ENCODE results near the gene CLIC3.
"Not testable (repeated sequence)": the region's sequence is repeated elsewhere in the genome, so short reads cannot be mapped to it uniquely, and the experiment has no call there.

Gene CLIC3, protein sequence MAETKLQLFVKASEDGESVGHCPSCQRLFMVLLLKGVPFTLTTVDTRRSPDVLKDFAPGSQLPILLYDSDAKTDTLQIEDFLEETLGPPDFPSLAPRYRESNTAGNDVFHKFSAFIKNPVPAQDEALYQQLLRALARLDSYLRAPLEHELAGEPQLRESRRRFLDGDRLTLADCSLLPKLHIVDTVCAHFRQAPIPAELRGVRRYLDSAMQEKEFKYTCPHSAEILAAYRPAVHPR

DNA sequence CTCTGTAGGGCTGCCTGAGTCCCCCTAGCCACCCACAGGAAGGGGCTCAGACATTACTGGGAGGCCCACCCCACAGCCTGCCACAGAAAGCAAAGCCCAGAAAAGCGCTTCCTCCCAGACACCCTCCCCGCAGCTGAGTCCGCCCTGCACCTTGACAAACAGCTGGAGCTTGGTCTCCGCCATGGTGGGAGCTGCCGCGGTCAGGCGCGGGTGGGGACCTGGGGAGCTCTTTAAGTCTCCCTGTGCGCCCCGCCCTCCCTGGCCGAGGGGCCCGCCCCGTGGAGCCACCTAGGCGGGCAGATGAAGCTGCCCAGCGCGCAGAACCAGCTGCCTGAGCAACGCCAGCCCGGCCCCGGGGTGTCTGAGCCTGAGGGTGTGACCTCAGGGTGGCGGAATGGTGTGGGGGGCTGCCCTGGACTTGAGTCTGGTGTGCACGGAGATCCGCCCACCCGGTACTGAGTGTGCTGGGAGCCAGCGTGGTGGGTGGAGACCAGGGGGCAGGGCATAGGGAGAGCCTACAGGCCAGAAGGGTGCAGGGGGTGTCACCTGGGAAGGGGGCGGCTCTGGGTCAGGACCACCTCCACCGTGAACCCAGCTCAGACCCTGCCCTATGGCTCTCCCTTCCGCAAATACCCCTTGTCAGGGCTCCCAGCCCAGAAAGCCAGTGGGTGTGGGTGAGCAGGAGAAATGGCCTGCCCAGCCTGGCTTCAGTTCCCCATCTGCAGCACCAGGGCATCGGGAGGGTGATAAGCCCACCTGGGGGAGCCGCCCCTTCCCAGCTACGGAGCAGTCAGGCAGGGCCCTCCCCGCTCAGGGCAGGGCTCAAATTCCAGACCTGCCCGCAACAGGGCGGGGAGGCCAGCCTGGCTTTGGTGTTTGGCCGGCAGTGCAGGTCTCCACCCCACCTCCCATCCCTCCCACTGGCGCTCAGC is at the start of gene CLIC3:
CLIC3 (minus strand) TSS at position 208 of the 932 bp plus-strand sequence; CDS start at position 183, 25 bp downstream.
- DNase-seq = no peak
- in situ Hi-C loops (cut with HindIII; ENCODE audit: low pct_ligation_motif_present, low pct_unique_long_range_greater_than_20kb, low sequenced_read_pairs) = no loop called here

DNA sequence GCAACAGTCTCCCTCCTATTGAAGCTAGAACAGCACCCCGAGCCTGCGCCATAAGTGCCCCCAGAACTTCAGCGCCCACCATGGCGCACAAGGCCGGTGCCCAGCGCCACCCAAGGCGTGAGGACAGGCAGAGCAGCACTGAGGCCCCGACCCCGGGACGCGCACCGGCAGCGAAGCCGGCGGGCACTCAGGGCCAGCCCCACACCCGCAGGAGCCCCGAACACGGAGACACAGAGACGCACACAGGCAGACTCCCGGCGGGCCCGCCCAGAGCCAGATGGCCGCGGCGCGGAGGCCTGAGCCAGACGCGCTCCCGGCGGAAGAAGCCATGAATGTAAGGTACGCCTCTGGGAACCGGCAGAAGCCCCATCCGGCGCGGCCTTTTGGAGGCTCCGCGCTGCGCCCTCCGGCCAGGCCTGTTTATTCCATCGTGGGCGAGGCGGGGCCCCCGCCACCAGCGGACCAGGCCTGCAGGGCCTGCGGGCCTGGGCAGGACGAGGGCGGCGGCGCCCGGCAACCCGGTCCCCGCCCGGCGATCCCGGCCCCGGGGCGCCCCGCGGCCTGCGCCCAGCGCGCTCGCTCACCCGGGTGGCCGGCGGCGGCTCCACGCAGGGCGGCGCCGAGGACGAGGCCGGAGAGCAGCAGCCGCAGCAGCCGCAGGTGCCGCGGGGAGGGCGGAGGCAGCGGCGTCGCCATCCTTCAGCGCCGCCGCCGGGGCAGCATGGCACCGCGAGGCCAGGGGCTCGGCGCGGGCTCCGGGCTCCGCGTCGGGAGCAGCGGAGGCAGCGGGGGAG is 49.1 kb upstream of the CLIC3 start:
- in situ Hi-C loops (cut with HindIII; ENCODE audit: low pct_ligation_motif_present, low pct_unique_long_range_greater_than_20kb, low sequenced_read_pairs) = no loop called here
- peak; percentile 36 for DNase-seq

DNA sequence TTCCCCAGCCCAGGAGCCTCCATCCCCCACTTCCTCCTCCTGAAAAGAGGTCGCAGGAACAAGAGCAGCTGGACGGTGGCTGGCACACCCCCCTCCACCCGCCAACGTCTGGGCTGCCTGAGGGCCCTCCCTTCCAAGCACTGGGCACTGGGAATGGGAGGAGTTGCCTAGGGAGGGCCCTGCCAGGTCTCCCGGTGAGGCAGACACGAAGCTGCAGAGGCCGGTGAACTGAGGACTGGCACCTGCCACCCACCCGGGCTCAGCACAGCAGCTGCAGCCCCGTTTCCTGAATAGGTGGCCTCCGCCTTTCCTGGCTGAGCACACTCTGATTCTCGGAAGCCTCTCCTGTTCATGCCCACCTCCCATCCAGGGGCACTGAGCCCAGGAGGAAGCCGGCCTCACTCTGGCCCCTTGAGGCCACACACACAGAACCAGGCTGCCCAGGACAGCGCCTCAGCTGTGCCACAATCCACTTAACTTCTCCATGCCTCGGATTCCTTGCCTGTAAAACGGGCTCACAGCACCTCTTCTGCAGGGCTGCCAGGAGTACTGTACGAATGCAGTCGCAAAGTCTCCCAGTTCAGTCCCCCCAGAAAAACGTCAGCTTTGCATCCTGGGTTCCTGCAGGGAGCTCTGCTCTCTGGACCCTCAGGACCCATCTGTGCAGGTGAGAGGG is 48.3 kb upstream of the CLIC3 start:
- in situ Hi-C loops (cut with HindIII; ENCODE audit: low pct_ligation_motif_present, low pct_unique_long_range_greater_than_20kb, low sequenced_read_pairs) = no loop called here
- DNase-seq = no peak

DNA sequence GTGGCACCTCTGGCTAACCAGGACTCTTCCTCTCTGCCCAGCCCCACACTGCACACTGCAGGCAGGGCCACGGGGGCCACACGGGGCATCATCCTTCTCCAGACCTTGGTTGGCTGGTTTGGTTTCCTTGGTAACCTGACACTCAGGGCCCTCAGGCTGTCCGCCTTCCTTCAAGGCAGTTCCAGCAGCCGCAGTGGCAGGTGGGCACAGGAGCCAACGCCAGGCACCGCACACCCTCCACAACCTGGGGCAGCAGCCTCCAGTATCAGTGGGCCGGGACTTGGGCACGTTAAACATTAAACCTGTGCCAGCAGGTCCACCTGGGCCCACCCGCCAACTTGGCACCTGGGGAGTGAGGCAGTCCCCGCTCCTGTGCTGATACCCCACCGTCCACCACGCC is 47.7 kb upstream of the CLIC3 start:
- no peak for DNase-seq
- in situ Hi-C loops (cut with HindIII; ENCODE audit: low pct_ligation_motif_present, low pct_unique_long_range_greater_than_20kb, low sequenced_read_pairs) = no loop called here

DNA sequence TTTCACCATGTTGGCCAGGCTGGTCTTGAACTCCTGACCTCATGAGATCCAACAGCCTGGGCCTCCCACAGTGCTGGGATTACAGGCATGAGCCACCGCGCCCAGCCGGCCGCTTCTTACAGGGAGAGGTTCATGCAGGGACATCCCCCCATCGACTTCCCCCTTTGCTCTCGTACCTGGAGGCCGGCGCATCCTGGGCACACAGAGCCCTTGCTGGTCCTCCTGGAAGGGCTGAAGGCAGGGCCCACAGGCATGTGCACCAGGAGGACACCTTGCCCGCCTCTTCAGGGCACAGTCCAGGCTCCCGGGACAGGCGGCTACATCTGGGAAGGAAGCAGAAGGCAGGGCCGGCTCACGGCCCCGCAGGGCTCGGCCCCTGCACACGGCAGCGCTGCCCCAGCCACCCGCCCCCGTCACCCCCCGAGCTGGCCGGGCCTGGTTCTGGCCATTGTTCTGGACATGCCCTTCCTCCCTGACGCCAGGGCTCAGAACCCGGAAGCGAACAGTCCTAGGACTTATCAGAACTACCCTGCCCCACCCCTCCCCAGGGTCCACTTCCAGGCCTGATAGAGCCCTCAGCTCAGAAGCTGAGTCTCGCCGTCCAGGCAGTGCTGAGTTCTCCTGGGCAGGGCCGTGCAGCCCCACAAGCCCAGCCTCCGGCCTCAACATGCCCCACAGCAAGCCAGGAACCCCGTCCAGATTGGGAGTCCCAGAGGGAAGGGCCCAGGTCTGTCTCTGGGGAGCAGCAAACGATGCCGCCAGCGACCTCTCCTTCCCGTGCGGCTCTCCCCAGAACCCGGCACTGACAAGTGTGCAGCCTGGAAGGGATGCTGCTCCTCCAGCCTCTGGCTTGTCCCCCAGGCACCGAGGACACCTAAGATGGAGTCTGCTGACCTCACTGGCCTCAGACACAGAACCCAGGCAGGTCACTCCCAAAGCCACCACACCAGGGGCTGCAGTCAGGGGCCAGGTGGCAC is 46.7 kb upstream of the CLIC3 start:
- in situ Hi-C loops (cut with HindIII; ENCODE audit: low pct_ligation_motif_present, low pct_unique_long_range_greater_than_20kb, low sequenced_read_pairs) = no loop called here
- no peak for DNase-seq

DNA sequence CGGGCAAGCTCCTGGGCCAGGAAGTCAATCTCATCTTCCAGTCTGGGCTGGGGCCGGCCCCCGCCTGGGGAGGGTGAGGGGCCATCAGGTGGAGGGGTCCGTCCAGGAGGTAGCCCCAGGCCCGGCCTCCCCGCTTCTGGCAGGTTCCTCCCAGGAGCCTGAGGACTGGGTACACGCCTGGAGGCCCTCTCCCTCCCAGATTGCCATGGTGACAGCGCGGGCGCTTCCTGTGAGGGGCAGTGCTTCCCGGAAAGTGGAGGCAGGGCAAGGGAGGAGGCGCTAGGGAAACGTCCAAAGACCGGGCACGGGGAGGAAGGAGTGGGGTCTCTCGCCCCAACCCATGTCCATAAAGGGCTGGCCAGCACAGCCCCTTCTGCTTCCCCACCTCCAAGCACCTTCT is 44.8 kb upstream of the CLIC3 start:
- in situ Hi-C loops (cut with HindIII; ENCODE audit: low pct_ligation_motif_present, low pct_unique_long_range_greater_than_20kb, low sequenced_read_pairs) = no loop called here

DNA sequence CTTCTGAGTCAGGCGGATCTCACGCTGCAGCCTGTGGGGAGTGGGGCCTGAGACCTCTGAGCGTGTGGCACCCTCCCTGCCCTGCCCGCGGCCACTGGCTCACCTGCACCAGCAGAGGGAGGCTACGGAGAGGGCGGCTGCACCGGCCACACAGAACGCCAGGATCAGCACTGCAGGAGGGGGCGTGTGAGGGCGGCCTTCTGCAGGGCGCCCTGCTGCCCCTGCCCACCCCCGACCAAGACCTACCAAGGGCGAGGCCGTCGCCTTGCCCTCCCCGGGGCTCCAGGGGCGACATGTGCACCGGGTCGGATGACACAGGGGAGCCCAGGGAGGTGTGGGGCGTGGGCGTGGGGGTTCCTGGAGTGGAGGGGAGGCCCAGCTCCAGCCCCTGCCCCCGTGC is 44.2 kb upstream of the CLIC3 start:
- in situ Hi-C loops (cut with HindIII; ENCODE audit: low pct_ligation_motif_present, low pct_unique_long_range_greater_than_20kb, low sequenced_read_pairs) = no loop called here
- no peak for DNase-seq

More for the DNA sequence above, 44.8 kb upstream of the CLIC3 start:
- DNase-seq = no peak

DNA sequence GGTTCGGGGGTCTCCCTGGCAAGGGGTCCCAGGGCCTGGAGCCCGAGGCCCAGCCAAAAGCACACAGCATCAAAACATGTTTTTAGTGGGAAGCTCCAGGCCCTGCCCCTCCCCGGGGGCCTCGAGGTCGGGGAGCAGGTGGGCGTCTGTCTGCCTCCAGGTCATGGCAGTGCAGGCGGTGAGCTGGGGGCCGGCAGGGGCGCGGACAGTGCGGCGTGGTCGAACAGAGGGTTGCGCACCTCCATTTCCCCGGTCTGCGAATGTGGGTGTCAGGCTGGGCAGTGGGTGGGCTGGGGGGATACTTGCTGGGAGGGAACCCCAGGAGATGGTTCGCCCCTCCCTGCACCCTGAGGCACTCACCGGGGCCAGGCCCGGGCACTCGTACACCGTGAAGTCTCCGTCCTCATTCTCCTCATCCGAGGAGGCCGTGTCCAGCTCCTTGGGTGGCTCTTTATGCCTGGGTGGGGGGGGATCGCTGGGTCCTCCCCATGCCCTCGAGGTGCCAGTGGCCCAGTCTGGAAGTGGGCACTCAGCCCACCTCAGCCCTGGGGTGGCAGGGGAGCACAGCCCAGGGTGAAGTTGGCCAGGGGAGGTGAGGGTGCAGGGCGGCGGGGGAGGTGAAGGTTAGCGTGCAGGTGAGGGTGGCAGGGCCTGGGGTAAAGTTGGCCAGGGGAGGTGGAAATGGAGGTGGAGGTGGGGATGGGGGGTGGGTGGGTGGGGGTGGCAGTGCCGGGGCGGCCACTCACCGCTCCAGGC is 43.4 kb upstream of the CLIC3 start:
- in situ Hi-C loops (cut with HindIII; ENCODE audit: low pct_ligation_motif_present, low pct_unique_long_range_greater_than_20kb, low sequenced_read_pairs) = no loop called here
- DNase-seq = no peak

DNA sequence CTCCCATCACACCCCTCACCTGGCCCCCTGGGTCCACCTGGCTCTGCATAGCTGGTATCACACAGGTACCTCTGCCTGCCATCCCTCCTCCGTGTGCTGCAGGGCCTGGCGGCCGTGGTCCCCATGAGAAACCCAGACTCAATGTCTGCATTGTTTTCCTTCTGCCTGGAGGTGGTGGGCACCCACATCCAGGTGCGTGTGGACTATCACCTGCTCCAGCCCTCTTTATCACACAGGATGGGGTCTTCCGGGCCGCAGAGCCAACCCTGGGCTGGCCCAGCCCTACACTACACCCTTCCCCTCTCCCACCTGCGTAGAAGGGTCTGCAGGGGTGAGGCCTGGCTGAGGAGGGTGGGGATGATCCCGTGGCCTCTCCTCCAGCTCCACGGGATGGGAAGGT is 42.5 kb upstream of the CLIC3 start:
- DNase-seq = no peak
- in situ Hi-C loops (cut with HindIII; ENCODE audit: low pct_ligation_motif_present, low pct_unique_long_range_greater_than_20kb, low sequenced_read_pairs) = no loop called here

DNA sequence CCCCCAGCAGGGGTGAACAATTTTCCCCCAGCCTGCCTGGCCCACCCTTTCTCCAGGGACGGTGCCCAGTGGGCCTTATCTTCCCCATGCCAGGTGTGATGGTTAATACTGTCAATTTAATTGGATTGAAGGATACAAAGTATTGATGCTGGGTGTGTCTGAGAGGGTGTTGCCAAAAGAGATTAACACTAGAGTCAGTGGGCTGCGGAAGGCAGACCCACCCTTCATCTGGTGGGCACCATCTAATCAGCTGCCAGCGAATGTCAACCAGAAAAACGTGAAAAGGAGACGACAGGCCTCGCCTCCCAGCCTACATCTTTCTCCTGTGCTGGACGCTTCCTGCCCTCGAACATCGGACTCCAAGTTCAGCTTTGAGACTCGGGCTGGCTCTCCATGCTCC is 41.1 kb upstream of the CLIC3 start:
- in situ Hi-C loops (cut with HindIII; ENCODE audit: low pct_ligation_motif_present, low pct_unique_long_range_greater_than_20kb, low sequenced_read_pairs) = no loop called here

DNA sequence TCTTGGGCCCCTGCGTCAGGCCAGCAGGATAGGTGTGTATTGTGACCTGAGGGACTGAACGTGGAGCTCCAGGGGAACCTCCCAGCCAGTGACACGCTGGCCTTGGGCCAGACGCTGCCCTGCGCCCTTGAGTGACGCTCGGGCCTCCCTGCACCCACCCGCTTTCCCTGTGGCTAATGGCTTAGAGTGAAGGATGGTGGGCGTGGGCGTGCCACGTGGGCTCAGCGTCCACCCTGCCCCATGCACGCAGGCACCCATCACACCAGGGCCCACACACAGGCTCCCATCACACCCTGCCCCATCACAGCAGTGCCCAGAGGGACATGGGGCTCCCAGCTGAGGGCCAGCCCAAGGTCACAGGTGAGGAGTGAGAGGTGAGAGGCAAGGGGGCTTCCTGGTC is 40.7 kb upstream of the CLIC3 start:
- in situ Hi-C loops (cut with HindIII; ENCODE audit: low pct_ligation_motif_present, low pct_unique_long_range_greater_than_20kb, low sequenced_read_pairs) = no loop called here
- DNase-seq = no peak

More for the DNA sequence above, 41.1 kb upstream of the CLIC3 start:
- DNase-seq = no peak

DNA sequence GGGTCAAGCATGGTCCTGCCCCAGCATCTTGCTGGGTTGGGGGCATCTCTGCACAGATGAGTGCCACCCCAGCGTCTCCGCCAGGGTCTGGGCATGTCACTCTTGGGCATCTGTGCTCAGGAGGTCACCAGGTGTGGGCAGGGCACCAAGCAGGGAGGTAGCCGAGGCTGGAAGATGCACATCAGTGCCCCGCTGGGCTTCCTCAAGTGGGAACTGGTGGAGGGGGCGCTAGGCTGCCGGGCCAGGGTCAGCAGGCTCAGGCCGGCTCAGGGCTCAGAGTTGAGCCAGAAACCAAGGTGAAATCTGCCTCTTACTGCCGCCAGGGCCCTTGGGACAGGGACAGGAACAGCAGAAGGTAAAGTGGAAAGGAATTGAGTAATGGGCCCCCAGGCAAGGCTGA is 39.6 kb upstream of the CLIC3 start:
- in situ Hi-C loops (cut with HindIII; ENCODE audit: low pct_ligation_motif_present, low pct_unique_long_range_greater_than_20kb, low sequenced_read_pairs) = no loop called here

DNA sequence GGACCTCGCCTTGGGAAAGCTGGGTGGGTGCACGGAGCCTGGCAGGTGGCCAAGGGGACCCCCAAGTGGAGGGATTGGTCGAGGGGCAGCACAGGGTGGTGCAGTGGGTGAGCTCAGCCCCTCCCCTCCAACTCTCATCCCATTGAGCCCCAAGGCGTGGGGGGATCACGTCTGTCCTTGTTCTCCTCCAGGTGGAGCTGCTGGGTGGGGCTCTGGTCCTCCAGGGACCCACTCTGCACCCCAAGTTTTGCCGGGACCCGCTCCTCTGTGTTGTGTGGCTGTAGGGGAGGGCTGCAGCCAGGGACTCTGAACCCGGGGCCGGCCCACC is 39.1 kb upstream of the CLIC3 start:
- in situ Hi-C loops (cut with HindIII; ENCODE audit: low pct_ligation_motif_present, low pct_unique_long_range_greater_than_20kb, low sequenced_read_pairs) = no loop called here
- no peak for DNase-seq

More for the DNA sequence above, 39.6 kb upstream of the CLIC3 start:
- no peak for DNase-seq

DNA sequence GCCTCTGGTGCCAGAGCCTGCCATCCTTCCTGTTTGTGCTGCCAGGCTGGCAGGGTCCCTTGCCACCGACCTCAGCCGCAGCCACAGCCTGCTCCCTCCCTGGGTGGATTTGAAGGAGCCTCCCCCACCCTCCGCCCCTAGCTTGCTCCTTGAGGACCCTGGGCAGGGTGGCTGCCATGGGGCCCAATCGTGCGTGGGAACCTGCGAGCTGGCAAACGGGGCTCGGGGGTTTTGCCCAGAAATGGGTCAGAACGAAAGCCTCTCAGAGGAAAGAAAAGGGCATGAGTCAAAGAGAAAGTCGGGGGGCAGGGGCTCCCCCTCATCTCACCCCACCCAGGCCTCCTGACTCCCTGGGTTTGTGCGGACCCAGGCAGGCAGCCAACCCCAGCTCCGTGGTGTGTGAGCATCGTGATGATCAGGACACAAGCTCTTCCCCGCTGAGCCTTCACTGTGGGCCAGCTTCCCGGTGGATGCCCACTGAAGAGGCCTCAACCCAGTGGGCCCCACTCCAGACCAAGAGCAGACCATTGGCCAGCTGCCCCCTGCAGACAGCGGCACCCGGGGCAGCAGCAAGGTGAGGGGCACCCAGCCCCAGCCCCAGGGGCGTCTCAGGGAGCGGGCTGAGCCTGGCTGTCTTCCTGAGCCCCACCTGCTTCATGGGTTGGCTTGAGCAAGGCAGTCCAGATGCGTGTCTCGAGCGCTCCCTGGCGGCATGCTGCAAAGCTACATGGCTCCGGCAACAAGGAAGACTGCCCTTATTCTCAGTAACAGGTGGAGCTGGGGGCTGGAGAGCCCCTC is 38.5 kb upstream of the CLIC3 start:
- in situ Hi-C loops (cut with HindIII; ENCODE audit: low pct_ligation_motif_present, low pct_unique_long_range_greater_than_20kb, low sequenced_read_pairs) = no loop called here
- peak; percentile 77 for DNase-seq

DNA sequence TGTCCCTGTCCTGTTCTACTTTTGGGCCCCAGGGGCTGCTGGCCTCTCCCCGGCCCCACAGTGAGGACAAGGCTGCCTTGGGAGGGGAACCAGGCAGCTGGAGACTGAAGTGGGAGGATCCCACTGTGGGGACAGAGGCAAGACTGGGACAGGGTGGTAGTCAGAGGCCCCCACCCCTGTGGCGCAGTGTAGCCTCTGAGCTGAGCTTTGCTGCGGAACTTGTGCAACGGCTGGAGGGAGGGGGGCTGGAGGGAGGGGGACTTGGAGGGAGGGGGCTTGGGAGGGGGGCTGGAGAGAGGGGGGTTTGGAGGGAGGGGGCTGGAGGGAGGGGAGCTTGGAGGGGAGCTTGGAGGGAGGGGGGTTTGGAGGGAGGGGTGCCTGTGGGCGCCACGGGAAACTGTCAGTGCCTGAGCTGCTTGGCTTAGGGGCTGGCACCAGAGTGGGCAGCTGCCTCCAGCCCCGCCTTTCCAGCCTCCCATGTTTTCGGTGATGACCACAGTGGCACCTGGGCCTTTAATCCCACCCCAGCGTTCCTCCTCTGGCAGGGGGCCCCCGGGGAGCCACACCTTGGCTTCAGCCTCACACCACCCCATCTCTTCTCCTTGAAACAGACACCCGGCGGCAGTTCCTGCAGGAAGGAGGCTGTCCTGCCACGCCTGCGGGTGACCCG is 37.8 kb upstream of the CLIC3 start:
- no peak for DNase-seq
- in situ Hi-C loops (cut with HindIII; ENCODE audit: low pct_ligation_motif_present, low pct_unique_long_range_greater_than_20kb, low sequenced_read_pairs) = no loop called here

DNA sequence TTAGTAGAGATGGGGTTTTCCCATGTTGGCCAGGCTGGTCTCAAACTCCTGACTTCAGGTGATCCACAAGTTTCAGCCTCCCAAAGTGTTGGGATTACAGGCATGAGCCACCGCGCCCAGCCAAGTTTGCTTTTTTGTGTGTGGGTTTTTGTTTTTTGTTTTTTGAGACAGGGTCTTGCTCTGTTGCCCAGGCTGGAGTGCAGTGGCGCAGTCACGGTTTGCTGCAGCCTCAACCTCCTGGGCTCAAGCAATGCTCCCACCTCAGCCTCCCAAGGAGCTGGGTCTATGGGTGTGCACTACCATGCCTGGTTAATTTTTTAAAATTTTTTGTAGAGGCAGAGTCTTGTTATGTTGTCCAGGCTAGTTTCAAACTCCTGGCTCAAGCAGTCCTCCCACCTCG is 37.1 kb upstream of the CLIC3 start:
- in situ Hi-C loops (cut with HindIII; ENCODE audit: low pct_ligation_motif_present, low pct_unique_long_range_greater_than_20kb, low sequenced_read_pairs); DNase-seq: not testable (repeated sequence)
